HL-60/S4 (cell line): Measurements from ENCODE around the gene OR6C68.
"Not testable (repeated sequence)": the region's sequence is repeated elsewhere in the genome, so short reads cannot be mapped to it uniquely, and the experiment has no call there.

Experiments
- in situ Hi-C: fragments of 300-500 bp; cut with MboI; formaldehyde crosslinking; loops from 2 replicates; pipeline ENCODE4 v1.14.3; 2022; ENCODE audit warnings: low sequenced_read_pairs

The OR6C68 gene

DNA sequence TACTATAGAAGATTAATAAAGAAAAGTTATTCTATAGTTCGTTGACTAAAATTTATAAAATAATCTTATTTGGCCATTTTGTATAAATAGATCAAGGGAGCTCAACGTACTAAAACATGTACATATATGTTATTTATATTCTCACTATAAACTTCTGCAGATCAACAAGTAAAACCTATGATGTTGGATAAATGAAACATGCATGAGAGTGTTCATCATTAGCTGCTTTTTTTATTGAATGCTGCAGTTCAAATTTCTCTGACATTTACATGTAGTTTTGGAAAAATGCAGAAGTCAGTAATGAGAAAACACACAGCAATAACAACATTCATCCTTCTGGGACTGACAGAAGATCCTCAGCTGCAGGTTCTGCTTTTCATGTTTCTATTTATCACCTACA lies at the start of gene OR6C68:
Gene OR6C68, plus strand, starts transcription at position 301 of the 400 bp plus-strand sequence. Its CDS starts 0 bp downstream, at position 301.
- in situ Hi-C loops, result no loop called here

DNA sequence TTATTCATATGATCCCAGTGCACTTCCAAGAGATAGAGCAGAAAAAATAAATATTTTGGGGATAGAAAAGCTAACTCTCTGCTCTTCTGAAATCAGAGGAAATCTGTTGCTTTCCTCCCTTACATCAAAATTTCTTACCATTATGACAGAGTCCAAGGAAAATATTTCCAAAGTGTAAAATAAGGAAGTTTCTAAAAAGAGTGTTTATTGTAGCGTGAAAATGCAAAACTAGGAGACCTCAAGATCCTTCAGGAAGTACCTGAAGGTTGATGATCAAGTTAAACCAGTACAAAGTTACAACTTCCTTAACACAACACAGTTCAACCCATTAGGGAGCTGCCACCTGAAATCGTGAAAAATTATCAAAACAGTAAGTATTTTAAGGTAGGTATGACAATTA lies 48.4 kb upstream of the OR6C68 start, which contains the start of gene OR6C2:
Gene OR6C2, plus strand, starts transcription at position 301 of the 400 bp plus-strand sequence. CDS start 8,138 bp downstream, outside the sequence.
- in situ Hi-C loops, result no loop called here

DNA sequence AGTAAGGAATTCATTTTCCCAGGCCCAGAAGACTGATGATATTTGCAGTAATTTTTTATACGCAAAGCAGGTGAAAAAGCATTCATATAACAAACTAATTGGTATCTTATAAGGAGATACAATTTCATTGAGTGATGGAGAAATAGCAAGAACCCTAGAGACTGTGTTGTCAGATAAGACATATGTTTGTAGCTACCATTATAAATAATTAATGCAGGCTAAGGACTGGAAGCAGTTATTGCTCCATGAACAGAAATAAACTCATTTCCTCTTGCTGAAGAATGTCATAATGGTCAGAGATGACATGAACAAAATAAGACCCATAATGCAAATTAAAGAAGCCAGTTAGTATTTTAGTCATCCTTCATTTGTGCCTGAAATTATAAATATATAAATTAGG lies 46.8 kb upstream of the OR6C68 start:
- in situ Hi-C loops, result no loop called here

DNA sequence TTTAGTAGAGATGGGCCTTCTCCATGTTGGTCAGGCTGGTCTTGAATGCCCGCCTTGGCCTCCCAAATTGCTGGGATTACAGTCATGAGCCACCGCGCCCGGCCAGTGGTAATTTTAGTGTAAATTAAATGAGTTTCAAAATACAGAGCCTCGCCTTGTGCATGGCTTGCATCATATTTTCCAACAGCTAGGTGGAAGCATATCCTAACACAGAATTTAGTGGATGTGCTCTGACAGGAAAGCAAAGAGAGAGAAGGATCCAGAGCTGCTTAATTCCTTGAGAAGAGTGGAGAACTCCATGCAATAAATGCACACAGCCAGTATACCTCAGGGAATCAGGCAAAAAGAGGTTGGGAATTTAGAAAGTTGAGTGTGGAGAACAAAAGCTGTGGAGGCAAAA lies 45.9 kb upstream of the OR6C68 start:
- in situ Hi-C loops, result no loop called here

DNA sequence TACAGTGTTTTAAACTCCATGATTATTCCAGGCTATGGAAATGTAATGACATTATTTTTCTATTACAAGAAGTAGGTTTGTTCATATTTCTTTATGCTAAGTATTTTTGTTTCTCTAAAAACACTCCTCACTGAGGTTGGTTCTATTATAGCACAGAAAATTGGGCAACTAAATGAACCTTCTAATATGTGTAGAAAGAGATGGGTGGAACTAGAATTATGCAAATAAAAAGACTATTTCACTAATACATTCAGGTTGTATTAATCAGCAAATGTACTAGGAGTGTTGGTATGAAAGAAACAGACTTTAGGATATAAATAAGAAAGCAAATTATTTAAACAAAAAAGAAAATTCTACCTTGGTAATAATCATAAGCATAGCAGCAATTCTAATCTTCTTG lies 43.4 kb upstream of the OR6C68 start:
- in situ Hi-C loops, result no loop called here

DNA sequence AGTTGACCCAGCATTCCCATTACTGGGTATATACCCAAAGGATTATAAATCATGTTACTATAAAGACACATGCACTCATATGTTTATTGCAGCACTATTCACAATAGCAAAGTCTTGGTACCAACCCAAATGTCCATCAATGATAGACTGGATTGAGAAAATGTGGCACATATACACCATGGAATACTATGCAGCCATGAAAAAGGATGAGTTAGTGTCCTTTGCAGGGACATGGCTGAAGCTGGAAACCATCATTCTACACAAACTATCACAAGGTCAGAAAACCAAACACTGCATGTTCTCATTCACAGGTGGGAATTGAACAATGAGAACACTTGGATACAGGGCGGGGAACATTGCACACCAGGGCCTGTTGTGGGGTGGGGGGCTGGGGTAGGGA lies 27.3 kb upstream of the OR6C68 start:
- in situ Hi-C loops, result not testable (repeated sequence)

DNA sequence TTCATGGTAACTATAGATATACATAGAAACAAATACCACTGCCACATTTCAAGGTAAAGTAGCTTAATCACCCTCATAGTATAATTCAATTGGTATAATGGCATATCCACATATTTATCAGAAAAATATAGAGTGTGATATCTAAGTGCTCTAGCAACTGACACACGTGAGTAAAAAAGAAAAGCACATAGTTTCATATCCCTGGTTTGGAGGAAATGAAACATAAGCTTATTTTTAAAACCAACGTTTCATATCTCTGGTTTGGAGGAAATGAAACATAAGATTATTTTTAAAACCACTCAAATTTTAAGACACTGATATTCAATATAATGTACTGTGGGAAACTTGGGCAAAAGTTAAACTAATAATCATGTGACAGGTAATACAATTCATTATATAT lies 24.3 kb upstream of the OR6C68 start:
- in situ Hi-C loops, result no loop called here

DNA sequence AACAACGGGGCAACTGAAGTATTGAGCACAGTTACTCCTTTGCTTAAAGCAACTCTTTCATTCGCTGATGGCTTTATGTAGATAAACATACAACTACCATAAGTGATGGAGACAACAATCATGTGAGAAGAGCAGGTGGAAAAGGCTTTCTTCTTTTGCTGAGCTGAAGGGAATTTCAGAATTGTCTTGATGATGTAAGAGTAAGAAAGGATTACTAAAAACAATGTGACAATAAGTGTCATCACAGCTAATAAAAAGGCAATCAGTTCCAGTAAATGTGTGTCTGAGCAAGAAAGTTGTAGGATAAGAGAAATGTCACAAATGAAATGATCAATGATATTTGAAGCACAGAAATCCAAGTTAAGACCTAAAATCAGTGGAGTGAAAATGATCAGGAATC lies 22.9 kb upstream of the OR6C68 start:
- in situ Hi-C loops, result no loop called here

DNA sequence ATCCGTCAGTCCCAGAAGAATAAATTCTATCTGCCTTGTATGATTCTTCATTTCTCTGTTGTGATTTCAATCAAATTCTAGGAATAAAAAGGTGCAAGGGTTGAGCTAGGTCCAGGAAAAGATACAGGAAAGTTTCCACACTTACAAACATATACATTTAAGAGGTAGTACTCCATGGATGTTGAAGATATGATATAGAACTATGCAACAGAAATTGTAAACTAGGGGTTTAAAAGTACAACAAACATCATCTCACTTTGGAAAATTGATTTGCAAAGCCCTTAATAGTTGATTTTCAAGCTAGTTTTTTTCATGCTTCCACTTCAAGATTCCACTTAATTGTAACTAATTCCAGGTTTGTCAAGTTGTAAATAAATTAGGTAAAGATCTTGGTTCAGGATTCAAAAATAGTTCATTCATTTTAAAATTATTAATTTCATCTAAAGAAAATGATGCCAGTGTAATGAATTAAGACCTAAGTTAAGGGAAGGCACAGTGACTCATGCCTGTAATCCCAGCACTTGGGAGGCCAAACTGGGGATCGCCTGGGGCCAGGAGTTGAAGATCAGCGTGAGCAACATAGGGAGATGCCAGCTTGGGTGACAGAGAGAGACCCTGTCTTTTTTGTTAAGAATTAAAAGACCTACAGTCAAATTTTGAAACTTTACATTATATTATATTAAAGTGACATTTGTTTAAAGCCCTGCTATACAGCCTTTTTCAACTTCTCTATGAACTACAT lies 21.9 kb upstream of the OR6C68 start, which contains the start of gene OR6C70:
Gene OR6C70, minus strand, starts transcription at position 51 of the 742 bp plus-strand sequence. Its CDS starts 0 bp downstream, at position 51.
- in situ Hi-C loops, result no loop called here

DNA sequence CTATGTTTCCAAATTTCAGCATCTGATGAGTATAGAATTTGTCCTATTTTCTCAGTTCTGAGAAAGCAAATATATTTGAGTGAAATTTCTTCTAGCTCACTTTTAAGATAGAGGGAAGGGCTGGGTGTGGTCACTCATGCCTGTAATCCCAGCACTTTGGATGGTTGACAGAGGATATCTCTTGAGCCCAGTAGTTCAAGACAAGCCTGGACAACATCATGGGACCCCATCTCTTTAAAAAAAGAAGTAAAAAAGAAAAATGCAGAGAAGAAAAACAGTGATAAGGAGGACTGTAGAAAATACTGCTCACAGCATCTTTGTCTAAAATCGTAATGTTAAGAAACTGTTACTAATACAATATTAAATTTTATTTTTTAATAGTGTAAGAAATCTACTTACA lies 19.9 kb upstream of the OR6C68 start:
- in situ Hi-C loops, result no loop called here

DNA sequence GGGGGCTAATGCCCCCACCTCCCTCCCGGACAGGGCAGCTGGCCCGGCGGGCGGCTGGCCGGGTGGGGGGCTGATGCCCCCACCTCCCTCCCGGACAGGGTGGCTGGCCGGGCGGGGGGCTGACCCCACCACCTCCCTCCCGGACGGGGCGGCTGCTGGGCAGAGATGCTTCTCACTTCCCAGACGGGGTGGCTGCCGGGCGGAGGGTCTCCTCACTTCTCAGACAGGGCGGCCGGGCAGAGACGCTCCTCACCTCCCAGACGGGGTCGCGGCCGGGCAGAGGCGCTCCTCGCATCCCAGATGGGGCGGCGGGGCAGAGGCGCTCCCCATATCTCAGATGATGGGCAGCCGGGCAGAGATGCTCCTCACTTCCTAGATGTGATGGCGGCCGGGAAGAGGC lies 13.0 kb upstream of the OR6C68 start:
- in situ Hi-C loops, result not testable (repeated sequence)

DNA sequence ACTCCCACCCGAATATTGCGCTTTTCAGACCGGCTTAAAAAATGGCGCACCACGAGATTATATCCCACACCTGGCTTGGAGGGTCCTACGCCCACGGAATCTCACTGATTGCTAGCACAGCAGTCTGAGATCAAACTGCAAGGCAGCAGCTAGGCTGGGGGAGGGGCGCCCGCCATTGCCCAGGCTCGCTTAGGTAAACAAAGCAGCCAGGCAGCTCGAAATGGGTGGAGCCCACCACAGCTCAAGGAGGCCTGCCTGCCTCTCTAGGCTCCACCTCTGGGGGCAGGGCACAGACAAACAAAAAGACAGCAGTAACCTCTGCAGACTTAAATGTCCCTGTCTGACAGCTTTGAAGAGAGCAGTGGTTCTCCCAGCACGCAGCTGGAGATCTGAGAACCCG lies 7.9 kb upstream of the OR6C68 start:
- in situ Hi-C loops, result not testable (repeated sequence)

DNA sequence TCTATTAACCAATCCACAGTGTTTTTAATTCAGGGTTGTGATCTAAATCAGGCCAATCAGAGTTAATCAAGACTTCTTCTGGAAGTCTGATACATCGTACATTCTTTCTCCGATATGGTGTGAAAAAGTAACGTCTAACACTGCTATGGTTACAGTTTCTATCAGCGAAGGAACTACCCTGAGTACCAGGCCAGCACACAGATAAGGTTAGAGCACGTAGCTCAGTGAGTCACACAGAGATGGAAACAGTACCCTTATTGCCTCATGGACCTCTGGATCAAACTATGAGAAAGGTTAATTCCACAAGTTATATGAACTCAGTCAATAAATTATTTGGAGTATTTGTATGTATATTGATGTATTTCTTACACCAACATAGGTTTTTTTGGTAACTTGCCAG lies 3.3 kb downstream of the OR6C68 start:
- in situ Hi-C loops, result no loop called here

DNA sequence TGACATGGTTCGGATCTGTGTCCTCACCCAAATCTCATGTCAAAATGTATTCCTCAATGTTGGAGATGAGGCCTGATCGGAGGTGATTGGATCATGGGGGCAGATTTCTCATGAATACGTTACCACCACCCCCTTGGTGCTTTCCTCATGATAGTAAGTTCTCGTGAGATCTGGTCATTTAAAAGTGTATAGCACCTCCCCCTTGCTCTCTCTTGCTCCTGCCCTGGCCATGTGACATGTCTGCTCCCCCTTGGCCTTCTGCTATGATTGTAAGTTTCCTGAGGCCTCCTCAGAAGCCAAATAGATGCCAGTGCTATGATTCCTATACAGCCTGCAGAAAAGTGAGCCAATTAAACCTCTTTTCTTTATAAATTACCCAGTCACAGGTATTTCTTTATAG lies 7.1 kb downstream of the OR6C68 start:
- in situ Hi-C loops, result no loop called here

DNA sequence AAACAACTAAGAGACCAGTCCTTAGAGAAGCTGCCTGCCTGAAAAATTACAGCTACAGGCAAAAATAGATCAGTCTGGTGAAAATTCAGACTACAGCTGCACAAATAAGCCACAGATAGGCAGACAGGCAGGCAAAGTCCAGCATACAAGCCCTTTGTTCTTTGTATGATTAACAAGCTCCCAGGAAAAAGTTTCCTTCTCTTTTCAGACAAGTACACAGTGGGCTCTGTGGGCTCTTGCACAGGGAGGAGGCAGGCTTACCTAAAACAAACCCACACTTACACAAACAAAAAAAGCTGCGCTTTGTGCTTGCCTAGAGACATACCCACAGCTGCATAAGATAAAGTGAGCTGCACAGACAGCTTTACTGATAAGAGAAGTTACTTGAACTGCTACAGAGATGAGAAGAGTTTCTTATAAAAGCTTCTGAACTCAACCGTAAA lies 7.7 kb downstream of the OR6C68 start:
- in situ Hi-C loops, result no loop called here

DNA sequence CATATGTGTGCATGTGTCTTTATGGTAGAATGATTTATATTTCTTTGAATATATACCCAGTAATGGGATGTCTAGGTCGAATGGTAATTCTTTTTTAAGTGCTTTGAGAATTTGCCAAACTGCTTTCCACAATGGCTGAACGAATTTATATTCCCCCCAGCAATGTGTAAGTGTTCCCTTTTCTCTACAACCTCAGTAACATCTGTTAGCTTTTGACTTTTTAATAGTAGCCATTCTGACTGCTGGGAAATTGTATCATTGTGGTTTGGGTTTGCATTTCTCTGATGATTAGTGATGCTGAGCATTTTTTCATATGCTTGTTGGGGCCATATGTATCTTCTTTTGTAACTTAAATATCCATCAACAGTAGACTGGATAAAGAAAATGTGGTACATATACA lies 9.4 kb downstream of the OR6C68 start:
- in situ Hi-C loops, result no loop called here

DNA sequence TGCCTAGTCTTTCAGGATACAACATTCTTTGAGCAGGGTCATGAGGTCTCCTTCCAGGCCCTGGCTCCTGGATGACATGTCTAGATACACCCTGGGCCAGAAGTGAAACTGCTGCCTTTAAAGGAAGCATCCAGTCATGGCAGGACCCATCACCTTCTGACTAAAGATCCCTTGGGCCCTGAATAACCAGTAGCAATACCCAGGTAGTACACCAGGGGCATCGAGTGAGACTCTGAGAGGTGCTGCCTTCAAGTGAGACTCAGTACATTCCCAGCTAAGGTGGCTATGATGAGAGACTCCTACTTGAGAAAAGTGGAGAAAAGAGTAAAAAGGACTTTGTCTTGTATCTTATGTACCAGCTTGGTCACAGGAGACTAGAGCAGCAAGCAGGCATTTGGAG lies 23.5 kb downstream of the OR6C68 start:
- in situ Hi-C loops, result no loop called here

DNA sequence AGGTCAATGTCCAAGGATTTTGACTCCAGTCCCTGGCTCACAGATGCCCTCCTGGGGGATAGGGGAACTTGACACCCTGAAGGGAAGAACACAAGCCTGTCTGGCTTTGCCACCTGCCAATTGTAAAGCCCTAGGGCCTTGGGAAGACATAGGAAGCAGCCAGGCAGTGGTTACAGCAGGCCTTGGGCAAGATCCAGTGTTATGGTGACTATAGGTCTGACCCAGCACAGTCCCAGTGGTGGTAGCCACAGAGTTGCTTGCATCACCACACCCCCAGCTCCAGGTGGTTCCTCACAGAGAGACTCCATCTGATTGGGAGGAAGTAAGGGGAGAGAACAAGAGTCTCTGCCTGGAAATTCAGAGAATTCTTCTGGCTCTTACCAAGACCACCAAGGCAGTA lies 24.2 kb downstream of the OR6C68 start:
- in situ Hi-C loops, result no loop called here
